WTC11 (cell line): ENCODE measurements around the gene IL34. TPM values are rescaled to one million over a fixed set of nuclear protein-coding genes. Genes with fewer than 3 reads are reported as not detected.

Experiments
- ATAC-seq: fragments of 200-7000 bp; cut with Tn5 transposase; 2 replicates; pipeline ENCODE4 v1.10.0; 2021; ENCODE audit warnings: mild to moderate bottlenecking, moderate library complexity
- CTCF ChIA-PET: fragments of 300-600 bp; sonication (Branson Sonifier 250); formaldehyde crosslinking; loops from one replicate; lab custom pipeline; 2021; ENCODE audit warnings: antibody characterized with exemption; lab: Charles Lee
- POLR2A ChIA-PET: fragments of 350-600 bp; sonication (Branson Sonifier 250); formaldehyde crosslinking; loops from one replicate; lab custom pipeline; 2021; ENCODE audit warnings: antibody characterized with exemption; lab: Charles Lee
- DNase-seq: peaks from one replicate; pipeline ENCODE4 v3.0.0; 2021; ENCODE audit warnings: low spot score
- H3K27ac Mint-ChIP-seq: 2 replicates; pipeline ENCODE4 v1.8.0; 2021; ENCODE audit warnings: mixed read lengths
- H3K27me3 Mint-ChIP-seq: 2 replicates; pipeline ENCODE4 v1.8.0; 2021; ENCODE audit warnings: low read depth, mild to moderate bottlenecking, moderate library complexity, mixed read lengths
- H3K36me3 Mint-ChIP-seq: 2 replicates; pipeline ENCODE4 v1.8.0; 2021; ENCODE audit warnings: mixed read lengths
- H3K4me1 Mint-ChIP-seq: 2 replicates; pipeline ENCODE4 v1.8.0; 2022; ENCODE audit warnings: mixed read lengths
- H3K4me3 Mint-ChIP-seq: 2 replicates; pipeline ENCODE4 v1.8.0; 2021; ENCODE audit warnings: mild to moderate bottlenecking, moderate library complexity, mixed read lengths
- H3K9me3 Mint-ChIP-seq: 2 replicates; pipeline ENCODE4 v1.8.0; 2021; ENCODE audit warnings: mixed read lengths
- CDX4 ChIP-seq: fragments of 250-450 bp; sonication (Bioruptor Pico); IDR thresholded peaks from 2 replicates; pipeline ENCODE4 v1.9.0; 2021; ENCODE audit warnings: moderate library complexity, mild to moderate bottlenecking, inconsistent platforms, borderline replicate concordance
- CREB1 ChIP-seq: sonication (generic); formaldehyde crosslinking; IDR thresholded peaks from 2 replicates; pipeline ENCODE4 v1.8.0; 2023; ENCODE audit warnings: mild to moderate bottlenecking, missing genetic modification reagents
- FOXP1 ChIP-seq: sonication (generic); formaldehyde crosslinking; IDR thresholded peaks from 2 replicates; pipeline ENCODE4 v1.8.0; 2022; ENCODE audit warnings: missing genetic modification reagents, mild to moderate bottlenecking, moderate library complexity, borderline replicate concordance
- KAT7 ChIP-seq: sonication (generic); formaldehyde crosslinking; IDR thresholded peaks from 2 replicates; pipeline ENCODE4 v1.8.1; 2023; ENCODE audit warnings: missing genetic modification reagents, mild to moderate bottlenecking, borderline replicate concordance
- MLX ChIP-seq: sonication (generic); formaldehyde crosslinking; IDR thresholded peaks from 2 replicates; pipeline ENCODE4 v1.8.1; 2023; ENCODE audit warnings: mild to moderate bottlenecking, missing genetic modification reagents, moderate library complexity
- NFE2L1 ChIP-seq: sonication (generic); formaldehyde crosslinking; IDR thresholded peaks from 2 replicates; pipeline ENCODE4 v1.8.1; 2023; ENCODE audit warnings: missing genetic modification reagents
- PRDM15 ChIP-seq: sonication (generic); formaldehyde crosslinking; IDR thresholded peaks from 2 replicates; pipeline ENCODE4 v1.8.0; 2022; ENCODE audit warnings: missing genetic modification reagents
- RORB ChIP-seq: fragments of 250-450 bp; sonication (Bioruptor Pico); IDR thresholded peaks from 2 replicates; pipeline ENCODE4 v1.9.0; 2021; ENCODE audit warnings: mild to moderate bottlenecking
- TP53 ChIP-seq: sonication (generic); formaldehyde crosslinking; IDR thresholded peaks from 2 replicates; pipeline ENCODE4 v1.8.1; 2023; ENCODE audit warnings: mild to moderate bottlenecking, missing genetic modification reagents
- total RNA-seq: library from RNA; stranded (reverse); gene quantifications from 3 replicates; pipeline ENCODE4 v1.2.3, GENCODE V29; 2021
- TF ChIP-seq, protein P1 (sequence below): sonication (generic); formaldehyde crosslinking; IDR thresholded peaks from 2 replicates; pipeline ENCODE4 v1.8.1; 2023; ENCODE audit warnings: mild to moderate bottlenecking, missing genetic modification reagents, borderline replicate concordance
- TF ChIP-seq, protein P2 (sequence below): sonication (generic); formaldehyde crosslinking; IDR thresholded peaks from 2 replicates; pipeline ENCODE4 v1.8.1; 2023; ENCODE audit warnings: mild to moderate bottlenecking, missing genetic modification reagents

The IL34 gene
- total RNA-seq, 1 experiment from 2014 or later = 8.8 TPM

DNA sequence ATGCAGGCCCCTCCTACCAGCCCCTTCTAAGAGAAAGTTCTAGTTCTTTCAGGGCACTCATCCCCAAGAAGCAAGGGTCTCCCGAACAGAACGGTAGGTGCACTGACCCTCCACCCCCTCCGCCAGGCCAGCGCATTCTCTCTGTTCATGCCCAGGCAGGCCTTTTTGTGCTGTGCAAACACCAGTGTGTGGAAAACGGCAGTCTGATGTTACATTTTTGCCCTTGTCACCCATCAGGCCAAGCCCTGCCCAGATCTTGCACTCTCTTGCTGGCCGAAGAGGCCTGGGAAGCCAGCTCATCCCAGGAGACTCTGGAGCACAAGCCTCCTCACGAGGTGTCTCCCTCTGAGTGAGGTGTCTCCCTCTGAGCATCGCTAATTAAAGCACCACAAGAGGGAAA is 55.6 kb downstream of the IL34 start (continued):
- TF ChIP-seq PRDM15 (CRISPR knock-in tag) = no peak
- no peak for TF ChIP-seq TP53 (CRISPR knock-in tag)
- no peak for TF ChIP-seq CREB1 (CRISPR knock-in tag)
- TF ChIP-seq, protein P1, sequence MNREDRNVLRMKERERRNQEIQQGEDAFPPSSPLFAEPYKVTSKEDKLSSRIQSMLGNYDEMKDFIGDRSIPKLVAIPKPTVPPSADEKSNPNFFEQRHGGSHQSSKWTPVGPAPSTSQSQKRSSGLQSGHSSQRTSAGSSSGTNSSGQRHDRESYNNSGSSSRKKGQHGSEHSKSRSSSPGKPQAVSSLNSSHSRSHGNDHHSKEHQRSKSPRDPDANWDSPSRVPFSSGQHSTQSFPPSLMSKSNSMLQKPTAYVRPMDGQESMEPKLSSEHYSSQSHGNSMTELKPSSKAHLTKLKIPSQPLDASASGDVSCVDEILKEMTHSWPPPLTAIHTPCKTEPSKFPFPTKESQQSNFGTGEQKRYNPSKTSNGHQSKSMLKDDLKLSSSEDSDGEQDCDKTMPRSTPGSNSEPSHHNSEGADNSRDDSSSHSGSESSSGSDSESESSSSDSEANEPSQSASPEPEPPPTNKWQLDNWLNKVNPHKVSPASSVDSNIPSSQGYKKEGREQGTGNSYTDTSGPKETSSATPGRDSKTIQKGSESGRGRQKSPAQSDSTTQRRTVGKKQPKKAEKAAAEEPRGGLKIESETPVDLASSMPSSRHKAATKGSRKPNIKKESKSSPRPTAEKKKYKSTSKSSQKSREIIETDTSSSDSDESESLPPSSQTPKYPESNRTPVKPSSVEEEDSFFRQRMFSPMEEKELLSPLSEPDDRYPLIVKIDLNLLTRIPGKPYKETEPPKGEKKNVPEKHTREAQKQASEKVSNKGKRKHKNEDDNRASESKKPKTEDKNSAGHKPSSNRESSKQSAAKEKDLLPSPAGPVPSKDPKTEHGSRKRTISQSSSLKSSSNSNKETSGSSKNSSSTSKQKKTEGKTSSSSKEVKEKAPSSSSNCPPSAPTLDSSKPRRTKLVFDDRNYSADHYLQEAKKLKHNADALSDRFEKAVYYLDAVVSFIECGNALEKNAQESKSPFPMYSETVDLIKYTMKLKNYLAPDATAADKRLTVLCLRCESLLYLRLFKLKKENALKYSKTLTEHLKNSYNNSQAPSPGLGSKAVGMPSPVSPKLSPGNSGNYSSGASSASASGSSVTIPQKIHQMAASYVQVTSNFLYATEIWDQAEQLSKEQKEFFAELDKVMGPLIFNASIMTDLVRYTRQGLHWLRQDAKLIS = no peak
- TF ChIP-seq FOXP1 (CRISPR knock-in tag) = no peak
- no peak for TF ChIP-seq NFE2L1 (CRISPR knock-in tag)
- no peak for TF ChIP-seq KAT7 (CRISPR knock-in tag)
- TF ChIP-seq RORB (CRISPR knock-in tag) = no peak

GRCh38 chr16:70702624-70703023 is 56.3 kb downstream of the IL34 start:
- Mint-ChIP-seq H3K27ac (peak overlapping the region; percentile 55), H3K4me1 (peaks cover 14% of the 10 kb centered on the region), H3K27me3 (no peaks in the 10 kb centered on the region), H3K36me3 (peaks cover 2% of the 10 kb centered on the region; the same call in 1 of the 2 replicates), H3K9me3 (no peaks in the 10 kb centered on the region), H3K4me3 (no peak overlapping the region)
- POLR2A ChIA-PET = no interaction called here
- TF ChIP-seq CDX4 (no peak), MLX (no peak)
- TF ChIP-seq, protein P2, sequence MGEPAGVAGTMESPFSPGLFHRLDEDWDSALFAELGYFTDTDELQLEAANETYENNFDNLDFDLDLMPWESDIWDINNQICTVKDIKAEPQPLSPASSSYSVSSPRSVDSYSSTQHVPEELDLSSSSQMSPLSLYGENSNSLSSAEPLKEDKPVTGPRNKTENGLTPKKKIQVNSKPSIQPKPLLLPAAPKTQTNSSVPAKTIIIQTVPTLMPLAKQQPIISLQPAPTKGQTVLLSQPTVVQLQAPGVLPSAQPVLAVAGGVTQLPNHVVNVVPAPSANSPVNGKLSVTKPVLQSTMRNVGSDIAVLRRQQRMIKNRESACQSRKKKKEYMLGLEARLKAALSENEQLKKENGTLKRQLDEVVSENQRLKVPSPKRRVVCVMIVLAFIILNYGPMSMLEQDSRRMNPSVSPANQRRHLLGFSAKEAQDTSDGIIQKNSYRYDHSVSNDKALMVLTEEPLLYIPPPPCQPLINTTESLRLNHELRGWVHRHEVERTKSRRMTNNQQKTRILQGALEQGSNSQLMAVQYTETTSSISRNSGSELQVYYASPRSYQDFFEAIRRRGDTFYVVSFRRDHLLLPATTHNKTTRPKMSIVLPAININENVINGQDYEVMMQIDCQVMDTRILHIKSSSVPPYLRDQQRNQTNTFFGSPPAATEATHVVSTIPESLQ (CRISPR knock-in tag) = no peak
- no peak for DNase-seq
- no peak for ATAC-seq
- CTCF ChIA-PET = interaction anchor here (1.0 to 2.4 kb wide), 8 partner anchors 12 to 76 kb away, joined by 3 to 18 read pairs (median 6); no protein-coding TSS in a partner anchor
